A549 (cell line): ENCODE measurements around the gene CPNE7.

Experiments
- CHD2 ChIP-seq: fragments of 150-350 bp; IDR thresholded peaks from 2 replicates; pipeline ENCODE4 v1.6.1; 2014; ENCODE audit warnings: low read length; ENCODE audit not compliant: partially characterized antibody
- EP300 ChIP-seq, 2 experiments: fragments of >200 bp; sonication (Bioruptor Twin); formaldehyde crosslinking; IDR thresholded peaks; 2 replicates in 1 of 2; 3 replicates in 1 of 2; pipeline ENCODE4 v1.6.1; 2016 to 2017
- POLR2A ChIP-seq: IDR thresholded peaks from 2 replicates; pipeline ENCODE4 v1.6.1; 2012; ENCODE audit warnings: mild to moderate bottlenecking, low read length
- SREBF2 ChIP-seq: fragments of 450-650 bp; IDR thresholded peaks from 2 replicates; pipeline ENCODE4 v1.6.1; 2014; ENCODE audit warnings: mild to moderate bottlenecking, moderate library complexity
- USF2 ChIP-seq: fragments of 450-650 bp; IDR thresholded peaks from 2 replicates; pipeline ENCODE4 v1.6.1; 2014; ENCODE audit warnings: antibody characterized with exemption
- TF ChIP-seq, protein P1 (sequence below): fragments of 200-600 bp; sonication (generic); IDR thresholded peaks from 2 replicates; pipeline ENCODE4 v1.6.1; 2016; ENCODE audit warnings: antibody characterized with exemption, mild to moderate bottlenecking, moderate library complexity

- TF ChIP-seq POLR2A, result no peak
- TF ChIP-seq USF2, result no peak
- TF ChIP-seq, protein P1, sequence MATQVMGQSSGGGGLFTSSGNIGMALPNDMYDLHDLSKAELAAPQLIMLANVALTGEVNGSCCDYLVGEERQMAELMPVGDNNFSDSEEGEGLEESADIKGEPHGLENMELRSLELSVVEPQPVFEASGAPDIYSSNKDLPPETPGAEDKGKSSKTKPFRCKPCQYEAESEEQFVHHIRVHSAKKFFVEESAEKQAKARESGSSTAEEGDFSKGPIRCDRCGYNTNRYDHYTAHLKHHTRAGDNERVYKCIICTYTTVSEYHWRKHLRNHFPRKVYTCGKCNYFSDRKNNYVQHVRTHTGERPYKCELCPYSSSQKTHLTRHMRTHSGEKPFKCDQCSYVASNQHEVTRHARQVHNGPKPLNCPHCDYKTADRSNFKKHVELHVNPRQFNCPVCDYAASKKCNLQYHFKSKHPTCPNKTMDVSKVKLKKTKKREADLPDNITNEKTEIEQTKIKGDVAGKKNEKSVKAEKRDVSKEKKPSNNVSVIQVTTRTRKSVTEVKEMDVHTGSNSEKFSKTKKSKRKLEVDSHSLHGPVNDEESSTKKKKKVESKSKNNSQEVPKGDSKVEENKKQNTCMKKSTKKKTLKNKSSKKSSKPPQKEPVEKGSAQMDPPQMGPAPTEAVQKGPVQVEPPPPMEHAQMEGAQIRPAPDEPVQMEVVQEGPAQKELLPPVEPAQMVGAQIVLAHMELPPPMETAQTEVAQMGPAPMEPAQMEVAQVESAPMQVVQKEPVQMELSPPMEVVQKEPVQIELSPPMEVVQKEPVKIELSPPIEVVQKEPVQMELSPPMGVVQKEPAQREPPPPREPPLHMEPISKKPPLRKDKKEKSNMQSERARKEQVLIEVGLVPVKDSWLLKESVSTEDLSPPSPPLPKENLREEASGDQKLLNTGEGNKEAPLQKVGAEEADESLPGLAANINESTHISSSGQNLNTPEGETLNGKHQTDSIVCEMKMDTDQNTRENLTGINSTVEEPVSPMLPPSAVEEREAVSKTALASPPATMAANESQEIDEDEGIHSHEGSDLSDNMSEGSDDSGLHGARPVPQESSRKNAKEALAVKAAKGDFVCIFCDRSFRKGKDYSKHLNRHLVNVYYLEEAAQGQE, result no peak
- TF ChIP-seq CHD2, result no peak
- TF ChIP-seq EP300 (IDR thresholded peaks at IDR 0.05), result no peak
- TF ChIP-seq SREBF2, result no peak
Observed at GRCh38 chr16:89552329-89552728, 23.2 kb upstream of the CPNE7 start.
